HG03575 (cell line): ENCODE measurements around the gene SCCPDH.
"Not testable (repeated sequence)": the region's sequence is repeated elsewhere in the genome, so short reads cannot be mapped to it uniquely, and the experiment has no call there.

ENCODE experiments used
- ATAC-seq: cut with Tn5 transposase; IDR thresholded peaks from one replicate; pipeline ENCODE4 v1.9.1; 2021; ENCODE audit not compliant: unreplicated experiment, insufficient number of reproducible peaks, low FRiP score; ENCODE audit errors: extremely low read depth

Gene SCCPDH

GRCh38 chr1:246794048-246794827, 70.0 kb downstream of the SCCPDH start:
- ATAC-seq = no peak

GRCh38 chr1:246794828-246795671, 70.8 kb downstream of the SCCPDH start:
- ATAC-seq = no peak

- no peak for ATAC-seq
These were observed 71.9 kb downstream of the SCCPDH start for GRCh38 chr1:246795906-246796694.

GRCh38 chr1:246797157-246797556, 72.9 kb downstream of the SCCPDH start:
- no peak for ATAC-seq

GRCh38 chr1:246797597-246797996, 73.4 kb downstream of the SCCPDH start:
- no peak for ATAC-seq

GRCh38 chr1:246798107-246798506, 73.9 kb downstream of the SCCPDH start:
- ATAC-seq = no peak

- no peak for ATAC-seq
These were observed 74.6 kb downstream of the SCCPDH start for GRCh38 chr1:246798606-246799496.

GRCh38 chr1:246800356-246800755, 76.1 kb downstream of the SCCPDH start:
- ATAC-seq = no peak

GRCh38 chr1:246800756-246801155, 76.5 kb downstream of the SCCPDH start:
- no peak for ATAC-seq

GRCh38 chr1:246801241-246802020, 77.2 kb downstream of the SCCPDH start:
- ATAC-seq = no peak

GRCh38 chr1:246803373-246803772, 79.2 kb downstream of the SCCPDH start:
- no peak for ATAC-seq

- no peak for ATAC-seq
These were observed 79.7 kb downstream of the SCCPDH start for GRCh38 chr1:246803883-246804282.

- no peak for ATAC-seq
These were observed 81.0 kb downstream of the SCCPDH start for GRCh38 chr1:246805135-246805716.

GRCh38 chr1:246809473-246809872, 85.3 kb downstream of the SCCPDH start:
- ATAC-seq = no peak

GRCh38 chr1:246811985-246812384, 87.8 kb downstream of the SCCPDH start:
- no peak for ATAC-seq

- not testable (repeated sequence) for ATAC-seq
These were observed 89.1 kb downstream of the SCCPDH start for GRCh38 chr1:246813325-246813724.

GRCh38 chr1:246814890-246815289, 90.7 kb downstream of the SCCPDH start:
- no peak for ATAC-seq
